GM19438 (cell line): ENCODE results near the gene SBSN.

Experiments
- ATAC-seq: cut with Tn5 transposase; IDR thresholded peaks from one replicate; pipeline ENCODE4 v1.9.1; 2021; ENCODE audit warnings: low read depth; ENCODE audit not compliant: unreplicated experiment

Gene SBSN

DNA sequence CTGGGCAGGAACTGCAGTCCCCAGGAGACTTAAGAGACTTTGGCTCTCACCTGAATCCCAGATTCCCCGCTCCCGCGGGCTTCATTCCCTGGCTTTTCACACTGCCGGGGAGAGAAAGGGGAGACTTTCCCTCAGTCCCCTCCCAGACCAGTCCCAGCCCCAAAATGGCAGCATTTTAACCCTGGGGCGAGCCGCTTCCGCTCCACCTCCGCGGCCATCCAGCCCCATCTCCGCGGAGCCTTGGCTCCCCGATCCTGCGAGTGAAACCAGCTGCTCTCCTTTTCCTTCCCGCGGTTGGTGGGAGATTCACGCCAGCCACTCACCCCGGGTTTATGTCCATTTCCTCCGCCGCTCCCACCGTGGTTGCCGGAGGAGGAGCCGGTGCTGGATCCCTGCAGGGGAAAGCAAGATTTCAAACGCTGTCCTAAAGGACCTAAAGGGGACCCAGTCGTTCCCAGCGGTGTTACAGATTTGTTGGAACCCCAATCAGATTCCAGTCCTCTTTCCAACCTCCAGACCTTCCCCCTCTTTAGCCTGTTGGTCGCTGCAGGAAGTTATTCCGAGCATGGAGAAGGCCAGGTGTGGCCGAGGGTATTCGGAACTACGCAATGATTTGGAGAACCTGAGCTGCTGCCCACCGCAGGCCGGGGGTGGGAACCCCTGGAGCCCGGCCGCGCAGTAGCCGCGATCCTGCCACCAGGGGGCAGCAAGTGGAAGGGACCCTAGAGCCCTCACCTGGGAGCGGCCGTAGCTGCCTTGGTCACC lies 18.1 kb downstream of the SBSN start:
- no peak for ATAC-seq

- no peak for ATAC-seq
Observed at GRCh38 chr19:35509018-35509652, 19.0 kb downstream of the SBSN start.

GRCh38 chr19:35508129-35508528 lies 20.0 kb downstream of the SBSN start:
- no peak for ATAC-seq

GRCh38 chr19:35507561-35507960 lies 20.6 kb downstream of the SBSN start:
- no peak for ATAC-seq

- no peak for ATAC-seq
Observed at GRCh38 chr19:35506011-35506410, 22.1 kb downstream of the SBSN start.

DNA sequence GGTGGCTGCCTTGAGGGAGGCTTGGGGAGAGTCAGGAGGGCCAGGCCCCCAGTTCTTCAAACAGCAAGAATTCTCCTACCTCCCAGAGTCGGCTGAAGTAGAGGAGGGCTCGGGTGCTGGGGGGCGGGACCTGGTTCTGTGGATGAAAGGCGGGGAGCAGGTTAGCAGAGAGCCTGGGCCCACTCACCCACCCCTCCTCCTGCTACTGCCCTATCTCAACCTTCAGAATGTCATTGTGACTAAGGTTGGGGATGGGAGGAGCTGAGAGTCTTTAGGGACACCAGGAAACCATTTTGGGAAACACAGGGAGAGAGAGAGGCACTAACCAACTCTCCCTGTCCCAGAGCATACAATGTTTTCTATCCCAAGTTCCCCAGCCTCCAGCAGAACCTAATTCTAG lies 25.4 kb downstream of the SBSN start:
- ATAC-seq: no peak

- ATAC-seq: no peak
Observed at GRCh38 chr19:35501684-35502083, 26.4 kb downstream of the SBSN start.

- no peak for ATAC-seq
Observed at GRCh38 chr19:35500611-35501010, 27.5 kb downstream of the SBSN start.

GRCh38 chr19:35498984-35499527 lies 29.1 kb downstream of the SBSN start:
- no peak for ATAC-seq

- ATAC-seq: no peak
Observed at GRCh38 chr19:35498220-35498619, 29.9 kb downstream of the SBSN start.

GRCh38 chr19:35497406-35497805 lies 30.7 kb downstream of the SBSN start:
- ATAC-seq: no peak

GRCh38 chr19:35495107-35496064 lies 32.7 kb downstream of the SBSN start:
- no peak for ATAC-seq

- no peak for ATAC-seq
Observed at GRCh38 chr19:35493971-35494370, 34.1 kb downstream of the SBSN start.

DNA sequence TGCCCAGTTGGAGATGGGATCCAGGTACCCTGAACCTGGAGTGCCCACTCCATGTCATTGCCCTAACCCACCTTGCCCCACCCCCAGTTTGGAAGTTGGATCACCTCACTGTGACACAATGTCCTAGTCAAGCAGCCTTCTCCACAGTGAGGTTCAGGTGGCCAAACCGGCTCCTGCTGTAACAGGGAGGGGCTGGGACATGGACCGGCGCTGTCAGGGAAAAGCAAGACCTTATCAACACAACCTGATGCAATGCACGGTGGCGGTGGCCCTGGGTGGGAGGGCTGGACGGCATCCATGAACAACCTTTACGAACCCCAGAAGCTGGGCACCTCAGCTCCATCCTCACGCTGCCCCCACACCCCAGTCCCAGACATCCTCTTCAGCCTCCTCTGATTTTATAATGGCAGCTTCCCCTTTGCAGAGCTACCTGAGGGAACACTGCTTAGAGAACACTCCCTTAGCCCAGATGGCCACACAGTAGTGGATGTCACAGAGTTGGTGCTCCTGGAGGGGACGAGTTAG lies 36.2 kb downstream of the SBSN start:
- ATAC-seq: no peak

DNA sequence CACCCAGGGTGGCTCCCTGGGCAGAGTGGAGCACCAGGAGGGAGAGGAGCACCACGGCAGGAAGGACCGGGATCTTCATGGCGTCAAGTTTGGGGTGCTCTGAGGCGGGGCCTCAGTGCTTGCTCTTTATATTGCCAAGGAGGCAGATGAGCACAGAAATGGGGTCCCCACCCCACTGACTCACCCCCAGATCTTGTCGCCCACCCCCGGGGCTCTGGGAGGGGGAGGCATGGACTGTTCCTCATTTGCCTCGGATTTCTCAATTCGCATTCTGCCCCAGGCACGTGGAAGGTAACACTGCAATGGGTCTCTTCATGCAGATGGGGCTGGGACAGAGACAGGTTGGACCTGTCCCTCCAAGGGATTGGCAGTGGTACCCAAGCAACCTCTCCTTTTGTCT lies 37.7 kb downstream of the SBSN start, which contains the start of gene KRTDAP:
KRTDAP (minus strand) TSS at position 101 of the 400 bp plus-strand sequence; CDS start at position 79, 22 bp downstream.
- no peak for ATAC-seq

DNA sequence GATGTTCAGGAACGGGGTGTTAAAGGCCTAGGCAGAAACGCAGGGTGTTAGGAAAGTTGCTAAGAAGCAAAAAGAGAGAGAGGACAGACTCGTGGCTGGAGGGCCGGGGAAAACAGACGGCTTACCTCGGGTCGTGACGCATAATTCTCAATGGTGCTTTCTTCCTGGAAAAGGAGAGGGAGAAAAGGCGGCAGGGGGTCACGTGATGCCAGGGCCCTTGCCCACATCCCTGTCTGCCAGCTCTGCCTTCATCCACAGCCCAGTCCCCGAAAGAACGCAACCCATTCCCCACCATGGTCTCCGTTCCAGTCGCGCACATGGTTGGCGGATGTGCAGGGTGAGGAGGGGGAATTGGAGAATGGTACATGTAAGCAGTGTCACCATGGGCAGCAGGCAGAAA lies 39.4 kb downstream of the SBSN start:
- ATAC-seq: no peak

DNA sequence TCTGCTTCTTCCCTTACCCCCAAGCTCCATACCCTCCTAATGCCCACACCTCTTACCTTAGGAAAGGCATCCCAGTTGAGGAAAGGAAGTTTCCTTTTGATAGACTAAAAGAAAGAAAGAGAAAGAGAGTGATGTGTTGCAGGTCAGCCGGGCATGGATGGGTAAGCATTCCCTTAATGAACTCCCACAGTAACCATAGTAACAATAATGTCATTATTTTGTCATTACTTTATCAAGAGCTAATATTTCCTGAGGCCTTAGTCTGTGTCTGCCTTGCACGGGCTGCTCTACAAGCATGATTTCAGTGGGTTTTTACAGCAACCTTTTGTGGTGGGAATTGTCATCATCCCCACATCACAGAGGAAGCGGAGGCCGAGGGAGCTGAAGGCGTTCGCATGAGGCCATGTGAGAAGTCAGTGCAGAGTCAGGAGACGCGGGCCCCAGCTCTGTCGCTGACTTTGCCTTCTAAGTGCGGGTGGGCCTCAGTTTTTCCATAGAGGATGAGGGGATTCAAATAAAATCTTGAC lies 40.4 kb downstream of the SBSN start:
- ATAC-seq: no peak

GRCh38 chr19:35486268-35486708 lies 41.8 kb downstream of the SBSN start:
- ATAC-seq: no peak

- peak; percentile 60 for ATAC-seq
Observed at GRCh38 chr19:35484252-35485036, 43.7 kb downstream of the SBSN start.
